SH-SY5Y (cell line): ENCODE results near the gene RPP14.

Source experiments
- GATA2 ChIP-seq: IDR thresholded peaks from 2 replicates; pipeline ENCODE4 v1.6.1; 2011; ENCODE audit warnings: mild to moderate bottlenecking, low read depth, low read length
- GATA3 ChIP-seq: IDR thresholded peaks from 2 replicates; pipeline ENCODE4 v1.6.1; 2011; ENCODE audit warnings: low read depth, mild to moderate bottlenecking, low read length, moderate library complexity

DNA sequence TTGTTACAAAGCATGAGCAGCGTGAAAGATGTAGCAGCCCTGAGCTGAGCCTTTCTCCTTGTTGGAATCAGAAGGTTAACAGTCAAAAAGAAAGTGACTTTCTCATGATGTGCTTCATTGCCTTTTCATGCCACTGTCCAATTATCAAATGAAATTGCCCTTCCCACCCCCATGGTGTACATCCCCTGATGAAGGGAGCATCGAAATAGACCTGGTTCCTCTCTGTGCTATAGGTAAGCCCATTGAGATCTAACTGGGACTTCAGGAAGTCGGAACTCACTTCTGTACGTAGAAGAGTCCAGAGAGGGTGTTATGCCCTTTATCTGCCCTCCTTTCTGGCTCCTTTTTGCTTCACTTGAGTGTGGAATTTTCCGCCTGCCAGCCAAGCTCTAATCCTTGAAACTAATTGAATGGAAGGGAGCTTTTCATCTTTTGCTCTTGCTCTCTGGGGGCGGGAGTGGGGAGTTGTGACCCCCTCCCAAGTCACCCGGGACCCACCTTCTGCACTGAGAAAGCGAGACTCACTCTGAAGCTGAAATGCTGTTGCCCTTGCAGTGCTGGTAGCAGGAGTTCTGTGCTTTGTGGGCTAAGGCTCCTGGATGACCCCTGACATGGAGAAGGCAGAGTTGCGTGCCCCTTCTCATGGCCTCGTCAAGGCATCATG is 47.5 kb upstream of the RPP14 start:
- no peak for TF ChIP-seq GATA2
- no peak for TF ChIP-seq GATA3
